Right hindlimb (tissue), 1 donor: ENCODE measurements around the gene CRYAB.
"Not testable (repeated sequence)": the region's sequence is repeated elsewhere in the genome, so short reads cannot be mapped to it uniquely, and the experiment has no call there.

Experiments used
- DNase-seq: peaks from one replicate; pipeline ENCODE4 v3.0.0-alpha.2; 2018

The CRYAB gene

DNA sequence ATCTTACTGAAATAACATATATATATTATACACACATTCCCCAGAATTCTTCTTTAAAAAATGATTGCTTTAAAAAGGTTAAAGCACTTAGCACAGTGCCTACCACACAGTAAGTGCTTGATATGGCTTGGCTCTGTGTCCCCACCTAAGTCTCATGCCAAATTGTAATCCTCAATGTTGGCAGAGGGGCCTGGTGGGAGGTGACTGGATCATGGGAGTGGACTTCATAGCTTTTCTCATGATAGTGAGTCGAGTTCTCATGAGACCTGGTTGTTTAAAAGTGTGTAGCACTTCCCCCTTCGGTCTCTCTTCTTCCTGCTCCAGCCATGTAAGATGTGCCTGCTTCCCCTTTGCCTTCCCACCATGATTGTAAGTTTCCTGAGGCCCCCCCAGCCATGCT lies 6.2 kb downstream of the CRYAB start:
- no peak for DNase-seq

DNA sequence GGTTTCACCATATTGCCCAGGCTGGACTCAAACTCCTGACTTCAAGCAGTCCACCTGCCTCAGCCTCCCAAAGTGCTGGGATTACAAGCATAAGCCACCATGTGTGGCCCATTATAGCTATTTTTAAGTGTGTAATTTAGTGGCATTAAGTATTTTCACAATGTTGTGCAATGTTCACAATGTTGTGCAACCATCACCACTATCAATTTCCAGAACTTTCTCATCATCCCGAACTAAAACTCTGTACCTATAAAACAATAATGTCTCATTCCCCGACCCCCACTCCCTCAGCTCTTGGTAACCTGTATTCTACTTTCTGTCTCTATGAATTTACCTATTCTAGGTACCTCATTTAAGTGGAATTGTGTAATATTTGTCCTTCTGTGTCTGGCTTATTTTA lies 24.7 kb downstream of the CRYAB start:
- DNase-seq: no peak

GRCh38 chr11:111886032-111886431 lies 25.5 kb downstream of the CRYAB start:
- no peak for DNase-seq

DNA sequence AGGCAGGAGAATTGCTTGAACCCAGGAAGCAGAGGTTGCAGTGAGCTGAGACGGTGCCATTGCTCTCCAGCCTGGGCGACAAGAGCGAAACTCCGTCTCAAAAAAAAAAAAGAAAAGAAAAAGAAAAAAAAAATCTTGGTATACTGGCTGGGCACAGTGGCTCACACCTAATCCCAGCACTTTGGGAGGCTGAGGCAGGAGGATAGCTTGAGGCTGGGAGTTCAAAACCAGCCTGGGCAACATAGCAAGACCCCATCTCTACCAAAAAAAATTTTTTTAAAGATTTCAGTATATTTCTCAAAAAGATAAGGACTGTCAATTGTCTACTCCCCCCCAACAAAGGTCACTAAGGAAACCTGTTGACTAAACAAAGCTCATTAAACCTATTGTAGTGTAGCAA lies 26.5 kb downstream of the CRYAB start:
- not testable (repeated sequence) for DNase-seq

- DNase-seq: no peak
These were observed 29.4 kb downstream of the CRYAB start for GRCh38 chr11:111882202-111882601.

DNA sequence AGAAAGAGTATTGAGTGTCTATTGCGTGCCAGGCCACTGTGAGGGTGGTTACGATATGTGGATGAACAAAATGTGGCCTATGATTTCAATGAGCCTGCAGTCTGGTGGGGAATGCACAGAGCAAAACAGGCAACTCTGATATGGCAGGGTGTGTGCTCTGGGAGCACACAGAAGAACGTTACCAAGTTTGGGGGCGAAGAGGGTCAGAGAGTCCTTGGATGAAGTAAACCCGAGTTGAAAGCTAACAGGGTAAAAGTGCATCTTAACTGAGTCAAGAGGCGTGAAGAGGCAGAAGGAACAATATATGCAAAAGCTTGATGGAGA lies 32.0 kb downstream of the CRYAB start:
- DNase-seq: no peak

DNA sequence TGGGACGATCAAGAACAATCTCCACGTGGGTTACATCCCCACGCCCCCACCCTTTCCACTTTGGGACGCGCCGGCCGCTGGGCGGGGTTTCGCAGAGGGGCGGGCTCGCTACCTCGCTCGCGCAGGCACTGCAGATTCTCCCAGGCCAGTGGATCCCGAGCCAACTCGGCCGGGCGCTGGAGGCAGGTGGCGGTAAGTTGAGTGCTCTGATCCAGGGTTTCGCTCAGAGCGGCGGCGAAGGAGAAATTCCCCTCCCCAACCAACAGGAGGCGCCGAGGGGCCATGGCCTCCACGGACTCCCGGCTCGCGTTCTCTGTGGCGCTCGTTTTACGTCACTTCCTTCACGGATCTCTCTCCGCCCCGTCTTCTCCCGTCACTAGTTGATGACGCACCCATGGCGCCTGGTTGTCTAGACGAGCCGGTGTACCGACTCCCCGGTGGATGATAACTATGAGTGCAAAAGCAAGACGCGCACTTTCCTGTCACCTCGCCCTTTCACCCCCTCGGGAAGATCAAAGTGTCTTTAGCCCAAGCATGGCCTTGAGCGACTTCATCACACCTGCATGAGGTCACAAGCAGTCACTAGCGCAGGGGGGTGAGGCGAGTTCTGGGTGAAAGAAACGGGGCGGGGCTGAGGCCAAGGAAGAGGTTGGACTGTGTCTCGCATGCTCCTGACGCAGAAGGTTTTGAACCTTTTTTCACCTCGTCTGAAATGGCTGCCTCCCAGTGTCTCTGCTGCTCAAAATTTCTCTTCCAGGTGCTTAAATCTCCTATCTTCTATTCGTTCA lies 32.5 kb downstream of the CRYAB start, which contains the start of the genes CFAP68 and FDXACB1:
TSS of gene CFAP68 (plus strand) at position 693 of the 788 bp plus-strand sequence. CDS start at position 713, 20 bp downstream.
TSS of gene FDXACB1 (minus strand) at position 317 of the 788 bp plus-strand sequence. CDS start at position 284, 33 bp downstream.
- DNase-seq: peak; percentile 98

- no peak for DNase-seq
These were observed 33.2 kb downstream of the CRYAB start for GRCh38 chr11:111878385-111878848.

DNA sequence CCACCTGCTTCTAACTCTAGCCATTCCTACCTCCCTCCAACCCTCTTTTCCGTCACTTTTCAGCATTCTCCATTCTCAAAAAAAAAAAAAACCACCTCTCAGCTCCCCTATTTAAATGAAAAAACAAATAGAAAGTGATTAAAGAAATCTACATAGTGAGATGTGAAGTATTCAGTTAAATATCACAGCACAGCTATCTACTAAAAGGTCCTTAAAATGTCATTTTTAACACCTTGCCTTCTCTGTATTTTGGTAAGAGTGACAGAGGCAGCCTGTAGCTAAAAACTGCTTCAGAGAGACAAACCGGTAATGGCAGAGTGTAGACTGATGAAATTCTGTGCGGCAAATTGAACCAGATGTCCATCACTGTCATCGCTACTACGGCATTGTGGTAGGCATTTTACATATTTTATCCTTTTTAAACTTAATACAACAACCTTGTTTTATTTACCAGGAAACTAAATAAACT lies 39.8 kb downstream of the CRYAB start:
- DNase-seq: no peak

DNA sequence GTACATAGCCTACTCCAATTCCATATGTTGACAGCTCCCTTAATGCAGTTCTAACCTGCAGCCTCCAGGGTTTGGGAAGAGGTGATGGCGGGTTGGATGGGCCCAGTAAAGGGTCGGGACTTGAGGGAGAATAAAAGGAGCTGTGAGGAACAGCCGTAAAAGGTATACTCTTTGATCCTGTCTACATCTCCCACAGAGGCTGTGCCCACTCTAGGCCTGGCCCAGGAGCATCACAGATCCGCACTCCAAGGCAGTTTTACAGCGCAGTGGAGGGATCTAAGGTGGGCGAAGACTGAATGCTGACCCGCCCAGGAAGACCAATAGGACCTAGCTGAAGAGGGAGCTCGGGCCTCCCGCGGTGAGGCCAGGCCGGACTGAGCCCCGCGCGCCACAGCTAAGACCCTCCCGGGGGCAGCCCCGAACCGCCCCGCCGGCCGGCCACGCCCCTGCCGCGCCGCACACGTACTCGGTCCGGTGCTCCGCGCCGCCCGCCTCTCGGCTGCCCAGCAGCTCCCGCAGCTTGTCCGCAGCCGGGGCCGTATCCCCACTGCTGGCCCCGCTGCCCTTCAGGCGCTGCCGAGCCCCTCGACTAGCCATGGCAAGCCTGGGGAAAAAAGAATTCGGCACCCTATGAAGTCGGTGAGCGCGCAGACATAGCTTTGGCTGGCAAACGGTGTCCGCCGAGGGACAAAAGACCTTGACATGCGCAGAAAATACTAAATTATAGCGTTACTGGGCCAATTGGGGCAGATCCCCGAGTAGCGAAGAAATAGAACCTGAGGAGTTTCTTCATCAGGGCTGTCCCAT lies 40.5 kb downstream of the CRYAB start, which contains the start of gene ALG9:
TSS of gene ALG9 (minus strand) at position 696 of the 807 bp plus-strand sequence. CDS start at position 597, 99 bp downstream.
- peak; percentile 90 for DNase-seq

GRCh38 chr11:111870522-111870885 lies 41.1 kb downstream of the CRYAB start:
- DNase-seq: no peak

DNA sequence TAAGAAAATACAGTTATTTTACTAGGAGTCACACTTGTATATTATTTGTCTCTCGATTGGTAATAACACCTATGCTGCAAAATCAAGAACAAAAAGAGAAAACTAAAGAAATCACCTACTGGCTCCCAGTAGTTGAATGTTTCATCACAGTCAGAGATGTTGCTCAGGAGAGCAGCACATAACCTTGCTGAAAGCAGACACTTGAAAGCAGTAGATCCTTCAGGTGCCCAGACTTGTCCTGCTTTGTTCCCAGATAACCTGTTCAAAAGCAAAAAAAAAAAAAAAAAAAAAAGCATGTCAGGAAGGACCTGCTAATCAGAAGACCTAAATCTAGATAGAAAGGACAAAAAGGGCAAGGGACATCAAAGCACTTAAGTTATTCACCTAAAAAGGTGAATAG lies 41.5 kb downstream of the CRYAB start:
- DNase-seq: no peak

GRCh38 chr11:111860257-111860656 lies 51.3 kb downstream of the CRYAB start:
- DNase-seq: no peak
